Ramos (cell line): ENCODE measurements around the gene RELN.

Source experiments
- in situ Hi-C: fragments of 300-500 bp; cut with MboI; formaldehyde crosslinking; loops from one replicate; pipeline ENCODE4 v1.14.3; 2022; ENCODE audit warnings: low sequenced_read_pairs; ENCODE audit not compliant: unreplicated experiment

Gene RELN

DNA sequence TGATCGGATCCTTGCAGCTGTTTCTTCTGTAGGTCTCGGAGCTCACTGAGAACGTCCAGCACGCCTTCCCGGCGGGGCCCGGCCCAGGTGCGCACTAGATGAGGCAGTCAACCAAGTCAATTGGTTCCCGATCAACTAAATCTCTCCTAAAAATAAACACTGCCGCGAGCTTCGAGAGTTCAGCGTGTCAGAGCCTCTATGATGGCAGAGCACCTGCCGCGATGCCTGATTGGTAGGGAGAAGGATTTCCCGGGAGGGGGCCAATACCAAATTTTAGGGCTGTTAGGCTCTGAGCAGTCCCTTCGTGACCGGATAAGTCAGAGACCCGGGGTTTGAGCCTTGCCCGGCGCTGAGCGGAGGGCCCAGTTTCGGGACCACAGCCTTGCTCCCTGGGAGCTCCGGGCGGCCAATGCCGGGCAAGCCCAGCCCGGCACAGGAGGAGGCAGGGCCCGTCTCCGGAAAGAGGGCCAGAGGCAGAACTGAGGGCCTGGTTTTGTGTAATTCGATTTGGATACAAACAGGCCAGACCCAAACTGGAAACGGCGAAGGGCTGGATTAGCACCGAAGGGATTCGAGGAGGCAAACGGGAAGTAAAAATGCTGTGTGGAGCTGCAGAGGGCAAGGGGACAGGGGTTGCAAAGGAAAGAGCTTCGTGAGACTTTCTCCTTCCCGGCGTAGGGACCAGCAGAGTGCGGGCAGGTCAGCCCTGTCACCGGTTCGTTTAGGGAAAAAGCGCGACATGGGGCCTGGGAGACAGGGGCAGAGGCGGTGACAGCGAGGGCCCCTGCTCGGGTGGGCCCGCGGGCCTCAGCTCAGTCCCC is 544.0 kb downstream of the RELN start:
- in situ Hi-C loops = no loop called here

DNA sequence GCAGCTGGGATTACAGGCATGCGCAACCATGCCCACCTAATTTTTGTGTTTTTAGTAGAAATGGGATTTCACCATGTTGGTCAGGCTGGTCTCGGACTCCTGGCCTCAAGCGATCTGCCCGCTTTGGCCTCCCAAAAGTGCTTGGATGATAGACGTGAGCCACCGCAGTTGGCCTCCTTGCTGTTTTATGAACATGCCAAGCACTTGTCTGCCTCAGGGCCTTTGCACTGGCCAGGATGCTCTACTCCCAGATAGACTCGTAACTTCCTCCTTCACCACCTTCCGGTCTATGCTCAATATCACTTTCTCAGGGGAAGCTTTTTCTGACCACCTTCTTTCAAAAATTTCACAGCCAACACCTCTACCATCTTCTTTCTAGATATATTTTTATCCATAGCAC is 549.8 kb downstream of the RELN start:
- in situ Hi-C loops = no loop called here

DNA sequence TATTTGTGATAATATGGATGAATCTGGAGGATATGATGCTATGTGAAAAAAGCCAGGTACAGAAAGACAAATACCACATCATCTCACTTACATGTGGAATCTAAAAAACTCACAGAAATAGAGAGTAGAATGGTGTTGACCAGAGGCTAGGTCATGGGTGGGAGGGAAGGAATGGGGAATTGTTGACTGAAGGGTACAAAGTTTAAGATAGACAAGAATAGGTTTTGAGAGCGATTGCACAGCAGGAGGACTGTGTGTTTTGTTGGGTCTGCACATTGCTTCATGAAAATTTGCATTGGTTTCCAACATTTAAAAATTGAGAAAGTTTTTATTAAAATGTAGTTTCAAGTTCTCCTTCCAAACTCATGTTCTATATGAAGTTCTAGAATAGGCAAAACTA is 551.8 kb downstream of the RELN start:
- in situ Hi-C loops = no loop called here

DNA sequence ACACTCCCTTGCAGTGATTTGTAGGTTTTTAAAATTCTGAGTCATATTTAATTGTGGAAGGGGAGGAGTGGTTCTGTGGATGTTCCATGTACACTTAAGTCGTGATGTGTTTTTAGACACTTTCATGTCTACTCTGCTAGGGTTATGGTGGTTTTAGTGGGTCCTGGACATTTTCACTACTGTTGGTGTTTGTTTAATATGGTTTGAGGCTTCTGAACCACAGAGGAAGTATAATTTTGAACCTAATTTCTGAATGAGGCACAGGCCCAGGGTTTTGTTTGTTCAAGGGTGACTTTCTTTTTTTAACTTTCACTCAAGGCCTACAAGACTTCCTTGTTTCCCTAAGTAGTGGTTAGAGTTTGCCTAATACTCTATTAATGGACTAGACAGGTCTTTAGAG is 556.7 kb downstream of the RELN start:
- in situ Hi-C loops = no loop called here

DNA sequence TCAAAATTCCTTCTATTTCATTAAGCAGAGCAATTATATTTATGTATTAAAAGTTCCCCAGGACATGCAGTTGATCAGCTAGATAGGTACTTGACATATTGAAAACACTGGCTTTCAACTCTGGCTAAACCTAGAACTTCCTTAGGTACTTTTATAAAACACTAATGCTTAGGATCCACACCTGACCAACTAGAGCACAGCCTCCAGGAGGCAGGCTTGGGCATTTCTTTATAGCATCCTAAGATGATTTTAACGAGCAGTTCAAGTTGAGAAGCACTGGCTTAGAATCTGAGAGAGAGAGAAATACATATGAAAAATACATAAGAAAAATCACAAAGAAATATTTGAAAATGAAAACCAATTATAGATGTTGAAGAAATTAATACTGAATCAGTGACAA is 564.3 kb downstream of the RELN start:
- in situ Hi-C loops = no loop called here

DNA sequence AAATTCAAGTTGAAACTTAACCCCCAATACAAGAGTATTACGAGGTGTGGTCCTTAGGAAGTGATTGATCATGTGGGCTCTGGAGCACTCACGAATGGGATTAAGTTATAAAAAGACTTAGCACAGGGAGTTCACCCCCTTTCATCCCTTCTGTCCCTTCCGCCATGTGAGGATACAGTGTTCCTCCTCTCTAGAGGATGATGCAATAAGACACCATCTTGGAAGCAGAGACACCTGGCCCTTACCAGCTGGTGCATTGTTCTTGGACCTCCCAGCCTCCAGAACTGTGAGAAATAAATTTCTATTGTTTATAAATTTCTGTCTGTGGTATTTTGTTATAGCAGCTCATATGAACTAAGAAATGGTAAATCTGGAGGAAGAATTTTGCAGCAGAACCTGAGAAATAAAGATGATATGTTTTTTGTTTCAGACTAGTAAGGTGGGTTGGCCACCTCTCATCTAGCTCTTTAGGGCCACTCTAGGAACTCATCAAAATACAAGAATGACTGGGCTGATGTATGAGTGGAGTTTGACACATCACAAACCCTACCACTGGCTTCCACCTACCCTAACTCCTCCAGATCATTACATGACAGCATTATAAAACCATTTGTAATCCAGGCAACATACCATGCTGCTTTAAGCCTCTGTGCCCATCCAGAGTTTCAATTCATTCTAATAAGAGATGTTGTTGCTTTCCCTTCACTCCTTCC is 565.8 kb downstream of the RELN start:
- in situ Hi-C loops = no loop called here
